A549 (cell line): ENCODE results near the gene HIVEP3.

Experiments
- KDM5A ChIP-seq: fragments of 200-600 bp; sonication (generic); IDR thresholded peaks from 2 replicates; pipeline ENCODE4 v1.6.1; 2016; ENCODE audit warnings: antibody characterized with exemption, mild to moderate bottlenecking
- RFX5 ChIP-seq: fragments of 450-650 bp; IDR thresholded peaks from 2 replicates; pipeline ENCODE4 v1.7.1; 2014; ENCODE audit warnings: antibody characterized with exemption, mild to moderate bottlenecking, moderate library complexity
- TF ChIP-seq, protein P1 (sequence below): fragments of >200 bp; sonication (Bioruptor Twin); formaldehyde crosslinking; IDR thresholded peaks from 3 replicates; pipeline ENCODE4 v1.5.1; 2016
- TF ChIP-seq, protein P2 (sequence below): fragments of 150-350 bp; IDR thresholded peaks from 2 replicates; pipeline ENCODE4 v1.6.1; 2014; ENCODE audit warnings: low read depth, mild to moderate bottlenecking, low read length
- TF ChIP-seq, protein P3 (sequence below): fragments of 200-600 bp; sonication (generic); IDR thresholded peaks from 2 replicates; pipeline ENCODE4 v1.6.1; 2016; ENCODE audit warnings: antibody characterized with exemption, mild to moderate bottlenecking, moderate library complexity

DNA sequence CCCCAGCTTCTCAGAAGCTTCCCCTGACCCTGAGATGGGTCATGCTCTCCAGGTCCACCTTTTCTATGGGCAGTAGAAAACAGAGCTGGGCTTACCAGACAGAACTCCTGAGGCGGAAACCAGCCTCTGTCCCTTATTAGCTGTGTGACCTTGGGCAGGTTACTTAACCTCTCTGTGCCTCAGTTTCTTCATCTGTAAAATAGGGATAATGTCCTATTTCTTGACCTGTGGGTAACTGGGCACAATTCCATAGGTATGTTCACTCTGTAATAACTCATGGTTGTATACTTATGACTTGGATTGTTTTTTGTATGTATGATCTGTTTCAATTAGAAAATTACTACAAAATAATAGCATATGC is 377.1 kb downstream of the HIVEP3 start:
- TF ChIP-seq KDM5A (no peak), RFX5 (no peak)
- TF ChIP-seq, protein P1, sequence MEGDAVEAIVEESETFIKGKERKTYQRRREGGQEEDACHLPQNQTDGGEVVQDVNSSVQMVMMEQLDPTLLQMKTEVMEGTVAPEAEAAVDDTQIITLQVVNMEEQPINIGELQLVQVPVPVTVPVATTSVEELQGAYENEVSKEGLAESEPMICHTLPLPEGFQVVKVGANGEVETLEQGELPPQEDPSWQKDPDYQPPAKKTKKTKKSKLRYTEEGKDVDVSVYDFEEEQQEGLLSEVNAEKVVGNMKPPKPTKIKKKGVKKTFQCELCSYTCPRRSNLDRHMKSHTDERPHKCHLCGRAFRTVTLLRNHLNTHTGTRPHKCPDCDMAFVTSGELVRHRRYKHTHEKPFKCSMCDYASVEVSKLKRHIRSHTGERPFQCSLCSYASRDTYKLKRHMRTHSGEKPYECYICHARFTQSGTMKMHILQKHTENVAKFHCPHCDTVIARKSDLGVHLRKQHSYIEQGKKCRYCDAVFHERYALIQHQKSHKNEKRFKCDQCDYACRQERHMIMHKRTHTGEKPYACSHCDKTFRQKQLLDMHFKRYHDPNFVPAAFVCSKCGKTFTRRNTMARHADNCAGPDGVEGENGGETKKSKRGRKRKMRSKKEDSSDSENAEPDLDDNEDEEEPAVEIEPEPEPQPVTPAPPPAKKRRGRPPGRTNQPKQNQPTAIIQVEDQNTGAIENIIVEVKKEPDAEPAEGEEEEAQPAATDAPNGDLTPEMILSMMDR: no peak
- TF ChIP-seq, protein P2, sequence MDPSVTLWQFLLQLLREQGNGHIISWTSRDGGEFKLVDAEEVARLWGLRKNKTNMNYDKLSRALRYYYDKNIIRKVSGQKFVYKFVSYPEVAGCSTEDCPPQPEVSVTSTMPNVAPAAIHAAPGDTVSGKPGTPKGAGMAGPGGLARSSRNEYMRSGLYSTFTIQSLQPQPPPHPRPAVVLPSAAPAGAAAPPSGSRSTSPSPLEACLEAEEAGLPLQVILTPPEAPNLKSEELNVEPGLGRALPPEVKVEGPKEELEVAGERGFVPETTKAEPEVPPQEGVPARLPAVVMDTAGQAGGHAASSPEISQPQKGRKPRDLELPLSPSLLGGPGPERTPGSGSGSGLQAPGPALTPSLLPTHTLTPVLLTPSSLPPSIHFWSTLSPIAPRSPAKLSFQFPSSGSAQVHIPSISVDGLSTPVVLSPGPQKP: no peak
- TF ChIP-seq, protein P3, sequence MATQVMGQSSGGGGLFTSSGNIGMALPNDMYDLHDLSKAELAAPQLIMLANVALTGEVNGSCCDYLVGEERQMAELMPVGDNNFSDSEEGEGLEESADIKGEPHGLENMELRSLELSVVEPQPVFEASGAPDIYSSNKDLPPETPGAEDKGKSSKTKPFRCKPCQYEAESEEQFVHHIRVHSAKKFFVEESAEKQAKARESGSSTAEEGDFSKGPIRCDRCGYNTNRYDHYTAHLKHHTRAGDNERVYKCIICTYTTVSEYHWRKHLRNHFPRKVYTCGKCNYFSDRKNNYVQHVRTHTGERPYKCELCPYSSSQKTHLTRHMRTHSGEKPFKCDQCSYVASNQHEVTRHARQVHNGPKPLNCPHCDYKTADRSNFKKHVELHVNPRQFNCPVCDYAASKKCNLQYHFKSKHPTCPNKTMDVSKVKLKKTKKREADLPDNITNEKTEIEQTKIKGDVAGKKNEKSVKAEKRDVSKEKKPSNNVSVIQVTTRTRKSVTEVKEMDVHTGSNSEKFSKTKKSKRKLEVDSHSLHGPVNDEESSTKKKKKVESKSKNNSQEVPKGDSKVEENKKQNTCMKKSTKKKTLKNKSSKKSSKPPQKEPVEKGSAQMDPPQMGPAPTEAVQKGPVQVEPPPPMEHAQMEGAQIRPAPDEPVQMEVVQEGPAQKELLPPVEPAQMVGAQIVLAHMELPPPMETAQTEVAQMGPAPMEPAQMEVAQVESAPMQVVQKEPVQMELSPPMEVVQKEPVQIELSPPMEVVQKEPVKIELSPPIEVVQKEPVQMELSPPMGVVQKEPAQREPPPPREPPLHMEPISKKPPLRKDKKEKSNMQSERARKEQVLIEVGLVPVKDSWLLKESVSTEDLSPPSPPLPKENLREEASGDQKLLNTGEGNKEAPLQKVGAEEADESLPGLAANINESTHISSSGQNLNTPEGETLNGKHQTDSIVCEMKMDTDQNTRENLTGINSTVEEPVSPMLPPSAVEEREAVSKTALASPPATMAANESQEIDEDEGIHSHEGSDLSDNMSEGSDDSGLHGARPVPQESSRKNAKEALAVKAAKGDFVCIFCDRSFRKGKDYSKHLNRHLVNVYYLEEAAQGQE: no peak
